ENCODE results near the gene FAM209A. TPM values are rescaled to one million over a fixed set of nuclear protein-coding genes. Genes with fewer than 3 reads are reported as not detected.

Gene FAM209A
- total and polyA plus RNA-seq, 10 of the 15 experiments (the other 5 are each of a cell fraction or from before 2014, with no cell fraction given) = 0.11 to 0.51 (median 0.32) TPM; not detected in 4

GRCh38 chr20:56551571-56551970 is 27.0 kb downstream of the FAM209A start:
- intact Hi-C loops (cut with micrococcal nuclease; ENCODE audit: unreplicated experiment) (loop anchor here (2.0 kb wide), 2 partner anchors 443 to 497 kb away; no protein-coding TSS in a partner anchor), in situ Hi-C loops (cut with MboI) (loop anchor here (5.0 kb wide), 3 partner anchors 446 to 791 kb away; no protein-coding TSS in a partner anchor)
- DNase-seq (ENCODE audit: low read depth, low spot score) = no peak
- Histone ChIP-seq H3K79me2 (ENCODE audit: control insufficient read depth, insufficient read depth, low read length) (no peaks in the 10 kb centered on the region), H3K4me2 (ENCODE audit: control insufficient read depth, insufficient read depth) (no peak overlapping the region), H3K4me3 (no peak overlapping the region), H3K27me3 (replicated peaks in 1 of 2; ENCODE audit: control insufficient read depth in 2 of 2, insufficient read depth in 2 of 2, low read length in 1 of 2) (no peaks in the 10 kb centered on the region), H4K20me1 (ENCODE audit: control insufficient read depth, insufficient read depth) (no peaks in the 10 kb centered on the region), H3K4me1 (ENCODE audit: control insufficient read depth, insufficient read depth, low read length) (peaks cover 16% of the 10 kb centered on the region), H3K9me3 (replicated peaks; ENCODE audit: control insufficient read depth, insufficient read depth, low read length) (no peaks in the 10 kb centered on the region), H3K36me3 (ENCODE audit: control insufficient read depth in 2 of 2, insufficient read depth in 2 of 2, low read length in 1 of 2) (no peaks in the 10 kb centered on the region), H3K27ac (ENCODE audit: control insufficient read depth, insufficient read depth) (no peak overlapping the region), H3K9ac (ENCODE audit: control insufficient read depth, insufficient read depth, low read length) (no peak overlapping the region), H2AFZ (ENCODE audit: control insufficient read depth, low read depth, low read length) (no peak overlapping the region)
- ChIA-PET POLR2A (no interaction called here), CTCF (interaction anchor here (0.7 to 4.3 kb wide), 17 partner anchors 9 to 947 kb away, joined by 3 to 83 read pairs (median 7); no protein-coding TSS in a partner anchor), RAD21 (ENCODE audit: unreplicated experiment) (interaction anchor here (0.8 to 2.8 kb wide), 5 partner anchors 25 to 444 kb away, joined by 5 to 17 read pairs (median 6); no protein-coding TSS in a partner anchor), SMC1A (ENCODE audit: uncharacterized antibody, unreplicated experiment) (interaction anchor here (0.5 to 2.6 kb wide), 12 partner anchors 9 to 794 kb away, joined by 3 to 23 read pairs (median 4); partner anchors contain the start of genes AURKA and CSTF1)
- TF ChIP-seq ZNF687 (IDR thresholded peaks at IDR 0.05) = no peak
- TF ChIP-seq HDAC2 (IDR thresholded peaks at IDR 0.05) = no peak
- TF ChIP-seq RELA (IDR thresholded peaks at IDR 0.05; ENCODE audit: borderline replicate concordance, partially characterized antibody) = no peak
- no peak for TF ChIP-seq CBX3 (IDR thresholded peaks at IDR 0.05; ENCODE audit: borderline replicate concordance, low read depth)
- no peak for TF ChIP-seq KDM1A (IDR thresholded peaks at IDR 0.05; ENCODE audit: borderline replicate concordance)
- no peak for TF ChIP-seq BCL3 (IDR thresholded peaks at IDR 0.05; ENCODE audit: borderline replicate concordance, insufficient read depth, low read depth, low read length, poor library complexity, severe bottlenecking)
- TF ChIP-seq CBFB (IDR thresholded peaks at IDR 0.05; ENCODE audit: low read depth) = no peak
- no peak for TF ChIP-seq IRF4 (IDR thresholded peaks at IDR 0.05; ENCODE audit: low read depth, low read length)
- TF ChIP-seq ZNF622 (IDR thresholded peaks at IDR 0.05) = no peak
- no peak for TF ChIP-seq TCF7 (IDR thresholded peaks at IDR 0.05; ENCODE audit: borderline replicate concordance)
- no peak for TF ChIP-seq STAT1 (conservative IDR thresholded peaks at IDR 0.05)
- no peak for TF ChIP-seq RB1 (IDR thresholded peaks at IDR 0.05; ENCODE audit: borderline replicate concordance)
- no TSS peak for BruUV-seq (replicated peaks)
- ATAC-seq = no peak
- WGBS (ENCODE audit: insufficient coverage, insufficient replicate concordance, low lambda C conversion rate, missing lambda C conversion rate) = 80% methylated on average over 8 of the region's 8 CpGs
- FAIRE-seq = no peak
